Measurements from ENCODE around the gene MID2.

- TF ChIP-seq EZH2 (IDR thresholded peaks at IDR 0.05; ENCODE audit: borderline replicate concordance, low read depth, low read length, poor library complexity, severe bottlenecking) (no peak), CTCF (conservative IDR thresholded peaks at IDR 0.05; ENCODE audit: low read depth, low read length) (no peak)
Measured at GRCh38 chrX:107850422-107850765, 24.7 kb downstream of the MID2 start.
